K562 (cell line): ENCODE measurements around the gene VSIG2. TPM values are rescaled to one million over a fixed set of nuclear protein-coding genes. Genes with fewer than 3 reads are reported as not detected.

ENCODE experiments used
- ELK1 ChIP-seq: sonication (generic); formaldehyde crosslinking; IDR thresholded peaks from 2 replicates; pipeline ENCODE4 v1.8.1; 2022; ENCODE audit warnings: missing genetic modification reagents
- MLLT1 ChIP-seq, 2 experiments: fragments of 450-650 bp; IDR thresholded peaks; 2 replicates each; pipeline ENCODE4 v1.6.1; 2016
- MLX ChIP-seq, 2 experiments: fragments of 450-650 bp in 1 of 2; sonication (generic) in 1 of 2; formaldehyde crosslinking; conservative IDR thresholded peaks; 2 replicates each; pipeline versions ENCODE4 v1.4.0 to v1.8.1; 2020 to 2022; ENCODE audit warnings: mild to moderate bottlenecking in 1 of 2, missing genetic modification reagents in 1 of 2
- NR2C2 ChIP-seq, 2 experiments: fragments of 200-800 bp in 1 of 2; sonication (Bioruptor generic) in 1 of 2; sonication (generic) in 1 of 2; formaldehyde crosslinking in 1 of 2; IDR thresholded peaks; 2 replicates each; pipeline versions ENCODE4 v1.6.1 to v1.8.0; 2016 to 2022; ENCODE audit warnings: mild to moderate bottlenecking in 1 of 2, missing compliant biosample characterization in 1 of 2, missing genetic modification characterization in 1 of 2, missing genetic modification reagents in 1 of 2
- PML ChIP-seq: IDR thresholded peaks from 2 replicates; pipeline ENCODE4 v1.6.1; 2012; ENCODE audit warnings: low read length, inconsistent platforms
- POLR3G ChIP-seq: IDR thresholded peaks from 2 replicates; pipeline ENCODE4 v1.6.1; 2011; ENCODE audit not compliant: insufficient read length, insufficient replicate concordance; ENCODE audit errors: extremely low read depth
- RNF2 ChIP-seq: sonication (generic); IDR thresholded peaks from 2 replicates; pipeline ENCODE4 v1.6.1; 2016
- SMARCB1 ChIP-seq: IDR thresholded peaks from 2 replicates; pipeline ENCODE4 v1.6.1; 2011; ENCODE audit warnings: improper control_type of control experiment, low read depth; ENCODE audit not compliant: insufficient read length
- ZEB2 ChIP-seq: fragments of 450-650 bp; IDR thresholded peaks from 2 replicates; pipeline ENCODE4 v1.6.1; 2016
- ZNF224 ChIP-seq: sonication (generic); formaldehyde crosslinking; IDR thresholded peaks from 2 replicates; pipeline ENCODE4 v1.8.0; 2022; ENCODE audit warnings: mild to moderate bottlenecking, missing genetic modification reagents
- ZNF518B ChIP-seq: fragments of 250-450 bp; sonication (Bioruptor Pico); IDR thresholded peaks from 2 replicates; pipeline ENCODE4 v1.5.0; 2021; ENCODE audit warnings: mild to moderate bottlenecking, moderate library complexity
- ZNF609 ChIP-seq: sonication (generic); formaldehyde crosslinking; IDR thresholded peaks from 2 replicates; pipeline ENCODE4 v1.8.1; 2023; ENCODE audit warnings: missing genetic modification reagents, mild to moderate bottlenecking, borderline replicate concordance
- ZNF77 ChIP-seq: fragments of 250-450 bp; sonication (Bioruptor Pico); IDR thresholded peaks from 2 replicates; pipeline ENCODE4 v1.5.0; 2020
- polyA plus RNA-seq, 8 experiments: library from polyadenylated mRNA; depleted of rRNA in 4 of 8; stranded (reverse) in 5 of 8; unstranded in 3 of 8; fragments of >200 nt; fragmentation: Nextera tagmentation in 2 of 8; fragmentation: Illumina TruSeq in 1 of 8; extraction: Ambion mirVana in 2 of 8; extraction: Trizol in 1 of 8; gene quantifications; 2 replicates each; pipeline versions ENCODE4 v1.2.1 to v1.2.3, GENCODE V29; 2011 to 2014; ENCODE audit warnings: inconsistent platforms in 1 of 8, missing spikeins in 1 of 8
- total RNA-seq, 7 experiments: library from RNA; depleted of rRNA in 6 of 7; stranded (reverse); fragments of >200 nt in 6 of 7; fragmentation: Illumina TruSeq in 2 of 7; extraction: Trizol in 2 of 7; gene quantifications; 2 replicates each; pipeline versions ENCODE4 v1.2.1 to v1.2.3, GENCODE V29; 2011 to 2021; ENCODE audit warnings: low replicate concordance in 1 of 7

The VSIG2 gene
- total and polyA plus RNA-seq, 9 of the 15 experiments (the other 6 are each of a cell fraction or from before 2014, with no cell fraction given) = not detected

GRCh38 chr11:124769806-124770774 is 18.0 kb upstream of the VSIG2 start (continued):
- no peak for TF ChIP-seq MLLT1 (IDR thresholded peaks at IDR 0.05)
- TF ChIP-seq ZNF609 (CRISPR knock-in tag) = no peak
- no peak for TF ChIP-seq NR2C2 (CRISPR knock-in tag; IDR thresholded peaks at IDR 0.05)
- peak; percentile 47; the same call in 1 of the 2 replicates for TF ChIP-seq NR2C2 (tag; IDR thresholded peaks at IDR 0.05)
- TF ChIP-seq ELK1 (CRISPR knock-in tag) = no peak
- TF ChIP-seq ZEB2 = no peak
- no peak for TF ChIP-seq MLX (CRISPR knock-in tag; conservative IDR thresholded peaks at IDR 0.05)
- no peak for TF ChIP-seq POLR3G
- no peak for TF ChIP-seq SMARCB1
- TF ChIP-seq ZNF224 (CRISPR knock-in tag) = no peak
- no peak for TF ChIP-seq ZNF518B
- no peak for TF ChIP-seq PML
- no peak for TF ChIP-seq RNF2
- no peak for TF ChIP-seq ZNF77 (CRISPR knock-in tag)
